Vagina (tissue), 2 donors: ENCODE data around the gene KRT4.
A peak's percentile ranks its signal among the peaks of the same experiment; 100 is the strongest.

Experiments
- POLR2AphosphoS5 ChIP-seq, 2 donors: sonication (generic); formaldehyde crosslinking; IDR thresholded peaks; one replicate each; pipeline ENCODE4 v1.9.0; 2017; ENCODE audit warnings: antibody characterized with exemption in 2 of 2, mild to moderate bottlenecking in 2 of 2, low read depth in 1 of 2; ENCODE audit not compliant: insufficient read depth in 1 of 2
- TF ChIP-seq, protein P1 (sequence below), 3 experiments: fragments of 450-650 bp in 2 of 3; fragments of 200-600 bp in 1 of 3; sonication (generic) in 1 of 3; IDR thresholded peaks; one replicate each; pipeline ENCODE4 v1.5.1; 2017 to 2019; ENCODE audit warnings: antibody characterized with exemption in 3 of 3, mild to moderate bottlenecking in 2 of 3, moderate library complexity in 2 of 3

DNA sequence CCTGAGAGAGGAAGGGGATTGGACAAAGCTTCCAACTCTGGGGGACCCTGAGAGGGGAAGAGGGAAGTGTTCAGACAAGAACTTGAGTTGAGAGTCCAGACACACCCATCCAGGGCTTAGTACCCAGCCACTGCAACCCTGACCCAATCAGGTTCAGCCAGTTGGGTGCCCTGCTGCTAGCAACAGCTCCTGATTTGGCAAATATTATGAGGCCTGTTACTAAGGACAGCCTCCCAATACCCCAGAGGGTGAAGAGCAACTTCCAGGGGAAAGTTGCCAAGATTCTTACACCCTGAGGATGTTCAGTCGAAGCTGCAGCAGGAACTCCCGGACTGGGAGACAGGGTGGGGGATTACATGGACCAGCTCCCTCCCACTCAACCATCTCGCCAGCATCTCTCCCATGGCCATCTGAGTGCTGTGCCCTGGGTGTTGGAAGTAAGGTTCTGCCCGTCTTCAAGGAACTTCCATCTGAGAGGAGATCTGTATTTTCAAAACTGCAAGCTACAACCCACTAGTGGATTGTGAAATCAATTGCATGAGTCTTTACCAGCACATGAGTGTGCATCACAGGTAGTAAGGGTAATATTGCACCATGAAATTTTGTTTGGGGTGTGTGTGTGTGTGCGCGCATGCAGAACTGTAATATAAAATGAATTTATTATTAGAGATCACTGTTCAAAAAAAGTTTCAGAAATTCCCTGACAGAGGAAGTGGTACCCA, 46.3 kb upstream of the KRT4 start:
- TF ChIP-seq, protein P1, sequence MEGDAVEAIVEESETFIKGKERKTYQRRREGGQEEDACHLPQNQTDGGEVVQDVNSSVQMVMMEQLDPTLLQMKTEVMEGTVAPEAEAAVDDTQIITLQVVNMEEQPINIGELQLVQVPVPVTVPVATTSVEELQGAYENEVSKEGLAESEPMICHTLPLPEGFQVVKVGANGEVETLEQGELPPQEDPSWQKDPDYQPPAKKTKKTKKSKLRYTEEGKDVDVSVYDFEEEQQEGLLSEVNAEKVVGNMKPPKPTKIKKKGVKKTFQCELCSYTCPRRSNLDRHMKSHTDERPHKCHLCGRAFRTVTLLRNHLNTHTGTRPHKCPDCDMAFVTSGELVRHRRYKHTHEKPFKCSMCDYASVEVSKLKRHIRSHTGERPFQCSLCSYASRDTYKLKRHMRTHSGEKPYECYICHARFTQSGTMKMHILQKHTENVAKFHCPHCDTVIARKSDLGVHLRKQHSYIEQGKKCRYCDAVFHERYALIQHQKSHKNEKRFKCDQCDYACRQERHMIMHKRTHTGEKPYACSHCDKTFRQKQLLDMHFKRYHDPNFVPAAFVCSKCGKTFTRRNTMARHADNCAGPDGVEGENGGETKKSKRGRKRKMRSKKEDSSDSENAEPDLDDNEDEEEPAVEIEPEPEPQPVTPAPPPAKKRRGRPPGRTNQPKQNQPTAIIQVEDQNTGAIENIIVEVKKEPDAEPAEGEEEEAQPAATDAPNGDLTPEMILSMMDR (IDR thresholded peaks at IDR 0.05): no peak
- peak in 1 of 2 donors; percentile 36 for TF ChIP-seq POLR2AphosphoS5 (IDR thresholded peaks at IDR 0.05; ENCODE audit: insufficient read depth in 1 of 2, low read depth in 1 of 2)
